ENCODE measurements around the gene NRXN3. TPM values are rescaled to one million over a fixed set of nuclear protein-coding genes. Genes with fewer than 3 reads are reported as not detected.

The NRXN3 gene
- total and polyA plus RNA-seq, 2 donors (not counting 1 experiment from before 2014, with no cell fraction given): not detected

DNA sequence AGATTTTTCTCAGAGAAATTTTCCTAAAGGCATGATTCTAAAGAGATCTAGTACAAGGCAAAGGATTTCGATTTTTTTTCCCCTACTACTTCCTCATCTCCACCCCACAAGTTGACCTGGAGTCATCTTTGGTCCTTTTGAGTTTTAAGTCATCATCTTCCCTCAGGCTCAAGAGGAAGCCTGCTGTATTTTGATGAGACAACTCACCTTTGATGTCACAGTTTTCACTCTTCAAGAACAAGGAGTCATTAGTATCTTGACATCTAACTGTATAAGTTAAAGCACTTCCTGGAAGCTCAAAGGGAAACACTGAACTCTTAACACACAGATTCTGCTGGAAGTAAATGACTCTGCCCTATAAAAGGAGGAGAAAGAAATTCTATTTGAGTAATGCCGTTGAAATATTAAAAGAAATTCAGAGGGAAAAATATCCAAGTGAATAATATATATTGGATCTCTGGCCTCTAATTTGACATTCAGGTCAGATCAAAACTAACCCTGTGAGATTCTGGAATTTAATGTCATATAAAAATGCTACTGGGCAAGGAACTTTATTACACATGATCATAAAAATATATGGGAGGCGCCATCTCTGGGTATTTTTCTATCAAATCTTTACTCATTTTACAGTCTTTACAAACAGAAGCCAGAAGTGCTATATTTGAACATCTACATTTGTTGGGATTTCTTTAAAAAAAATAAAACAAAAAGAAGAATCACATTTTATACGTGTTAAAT, 435.0 kb downstream of the NRXN3 start:
- H2AFZ ChIP-seq (ENCODE audit: insufficient read depth, low read depth, low read length, poor library complexity, severe bottlenecking): no peak overlapping the region
- WGBS (ENCODE audit: insufficient coverage): 71% methylated on average over 1 of the region's 4 CpGs
- CTCF ChIA-PET: interaction anchor here (1.4 kb wide), 1 partner anchor 23 kb away, joined by 4 read pairs; no protein-coding TSS in a partner anchor

GRCh38 chr14:78605897-78606500, 435.8 kb downstream of the NRXN3 start:
- Histone ChIP-seq H2AFZ (ENCODE audit: insufficient read depth, low read depth, low read length, poor library complexity, severe bottlenecking) (no peak overlapping the region), H3K9ac (ENCODE audit: low read length) (no peak overlapping the region), H3K4me2 (replicated peaks; ENCODE audit: low read depth, low read length, poor library complexity, severe bottlenecking) (no peak overlapping the region), H3K4me1 (ENCODE audit: control insufficient read depth in 2 of 2, insufficient read depth in 2 of 2, low read length in 2 of 2) (no peaks in the 10 kb centered on the region), H3K9me3 (ENCODE audit: control extremely low read depth in 1 of 3, control insufficient read depth in 2 of 3, insufficient read depth in 1 of 3, low read length in 2 of 3) (peaks cover 0 to 3% (median 0%) of the 10 kb centered on the region in 3 donors), H3K27ac (ENCODE audit: low read length in 2 of 2) (no peak overlapping the region), H3K79me2 (ENCODE audit: control insufficient read depth, insufficient read depth, low read length) (no peaks in the 10 kb centered on the region), H3K4me3 (ENCODE audit: control extremely low read depth in 1 of 5, extremely low read depth in 1 of 5, insufficient read depth in 1 of 5, low read depth in 2 of 5, low read length in 4 of 5) (no peak overlapping the region), H4K20me1 (ENCODE audit: control insufficient read depth, insufficient read depth, low read length, poor library complexity, severe bottlenecking) (no peaks in the 10 kb centered on the region), H3K36me3 (replicated peaks in 1 of 2; ENCODE audit: control extremely low read depth in 1 of 2, control insufficient read depth in 1 of 2, extremely low read depth in 1 of 2, insufficient read depth in 2 of 2, low read length in 1 of 2) (no peaks in the 10 kb centered on the region), H3K27me3 (replicated peaks in 1 of 4; ENCODE audit: control extremely low read depth in 1 of 4, control insufficient read depth in 3 of 4, insufficient read depth in 4 of 4, low read length in 3 of 4) (no peaks in the 10 kb centered on the region)
- ATAC-seq (ENCODE audit: low read depth) (no peak), DNase-seq (no peak)
- TF ChIP-seq, protein P1, sequence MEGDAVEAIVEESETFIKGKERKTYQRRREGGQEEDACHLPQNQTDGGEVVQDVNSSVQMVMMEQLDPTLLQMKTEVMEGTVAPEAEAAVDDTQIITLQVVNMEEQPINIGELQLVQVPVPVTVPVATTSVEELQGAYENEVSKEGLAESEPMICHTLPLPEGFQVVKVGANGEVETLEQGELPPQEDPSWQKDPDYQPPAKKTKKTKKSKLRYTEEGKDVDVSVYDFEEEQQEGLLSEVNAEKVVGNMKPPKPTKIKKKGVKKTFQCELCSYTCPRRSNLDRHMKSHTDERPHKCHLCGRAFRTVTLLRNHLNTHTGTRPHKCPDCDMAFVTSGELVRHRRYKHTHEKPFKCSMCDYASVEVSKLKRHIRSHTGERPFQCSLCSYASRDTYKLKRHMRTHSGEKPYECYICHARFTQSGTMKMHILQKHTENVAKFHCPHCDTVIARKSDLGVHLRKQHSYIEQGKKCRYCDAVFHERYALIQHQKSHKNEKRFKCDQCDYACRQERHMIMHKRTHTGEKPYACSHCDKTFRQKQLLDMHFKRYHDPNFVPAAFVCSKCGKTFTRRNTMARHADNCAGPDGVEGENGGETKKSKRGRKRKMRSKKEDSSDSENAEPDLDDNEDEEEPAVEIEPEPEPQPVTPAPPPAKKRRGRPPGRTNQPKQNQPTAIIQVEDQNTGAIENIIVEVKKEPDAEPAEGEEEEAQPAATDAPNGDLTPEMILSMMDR (IDR thresholded peaks at IDR 0.05): no peak
- no peak for TF ChIP-seq EZH2 (IDR thresholded peaks at IDR 0.05; ENCODE audit: borderline replicate concordance, insufficient read depth, low read depth, low read length, poor library complexity, severe bottlenecking)
- Mint-ChIP-seq H3K27ac (no peak overlapping the region), H3K27me3 (peaks cover 8% of the 10 kb centered on the region), H3K4me3 (no peak overlapping the region), H3K9me3 (ENCODE audit: insufficient read depth) (no peaks in the 10 kb centered on the region), H3K4me1 (no peaks in the 10 kb centered on the region)
- POLR2A ChIA-PET: no interaction called here
- WGBS (ENCODE audit: insufficient coverage): no CpG with 5 or more reads among the region's 1 CpG
- CTCF ChIA-PET: interaction anchor here (1.4 kb wide), 1 partner anchor 24 kb away, joined by 4 read pairs; no protein-coding TSS in a partner anchor
- intact Hi-C loops (cut with micrococcal nuclease): no loop called here

More for the DNA sequence above, 435.0 kb downstream of the NRXN3 start:
- Histone ChIP-seq H3K79me2 (ENCODE audit: control insufficient read depth, insufficient read depth, low read length) (no peaks in the 10 kb centered on the region), H4K20me1 (ENCODE audit: control insufficient read depth, insufficient read depth, low read length, poor library complexity, severe bottlenecking) (no peaks in the 10 kb centered on the region), H3K4me2 (replicated peaks; ENCODE audit: low read depth, low read length, poor library complexity, severe bottlenecking) (no peak overlapping the region), H3K27me3 (replicated peaks in 1 of 4; ENCODE audit: control extremely low read depth in 1 of 4, control insufficient read depth in 3 of 4, insufficient read depth in 4 of 4, low read length in 3 of 4) (no peaks in the 10 kb centered on the region), H3K4me1 (ENCODE audit: control insufficient read depth in 2 of 2, insufficient read depth in 2 of 2, low read length in 2 of 2) (no peaks in the 10 kb centered on the region), H3K36me3 (replicated peaks in 1 of 2; ENCODE audit: control extremely low read depth in 1 of 2, control insufficient read depth in 1 of 2, extremely low read depth in 1 of 2, insufficient read depth in 2 of 2, low read length in 1 of 2) (no peaks in the 10 kb centered on the region), H3K9ac (ENCODE audit: low read length) (no peak overlapping the region), H3K27ac (ENCODE audit: low read length in 2 of 2) (no peak overlapping the region), H3K9me3 (ENCODE audit: control extremely low read depth in 1 of 3, control insufficient read depth in 2 of 3, insufficient read depth in 1 of 3, low read length in 2 of 3) (no peaks in the 10 kb centered on the region), H3K4me3 (ENCODE audit: control extremely low read depth in 1 of 5, extremely low read depth in 1 of 5, insufficient read depth in 1 of 5, low read depth in 2 of 5, low read length in 4 of 5) (no peak overlapping the region)
- POLR2A ChIA-PET: no interaction called here
- Mint-ChIP-seq H3K4me1 (no peaks in the 10 kb centered on the region), H3K27ac (no peak overlapping the region), H3K4me3 (no peak overlapping the region), H3K27me3 (peaks cover 5% of the 10 kb centered on the region), H3K9me3 (ENCODE audit: insufficient read depth) (no peaks in the 10 kb centered on the region)
- no peak for TF ChIP-seq EZH2 (IDR thresholded peaks at IDR 0.05; ENCODE audit: borderline replicate concordance, insufficient read depth, low read depth, low read length, poor library complexity, severe bottlenecking)
- TF ChIP-seq, protein P1 (IDR thresholded peaks at IDR 0.05): no peak
- DNase-seq: no peak
- ATAC-seq (ENCODE audit: low read depth): no peak
- intact Hi-C loops (cut with micrococcal nuclease): no loop called here
